H4 (cell line): ENCODE data around the gene RANGAP1. TPM values are rescaled to one million over a fixed set of nuclear protein-coding genes. Genes with fewer than 3 reads are reported as not detected.

Source experiments
- DNase-seq: peaks from one replicate; pipeline ENCODE4 v3.0.0-alpha.2; 2015; ENCODE audit warnings: low spot score
- total RNA-seq: library from RNA; depleted of rRNA; stranded (reverse); fragments of >200 nt; shearing (Covaris generic); gene quantifications from 2 replicates; pipeline ENCODE4 v1.2.3, GENCODE V29; 2014; rRNA removed

RANGAP1 gene
- total RNA-seq, 1 experiment from 2014 or later = 44.6 TPM

GRCh38 chr22:41197038-41197972 lies 88.7 kb downstream of the RANGAP1 start:
- DNase-seq = peak; percentile 42

Other genes with a start within 250 kb of the RANGAP1 start
- 27.1 and 30.7 TPM in 2 replicates for gene EP300, start 193.6 kb downstream of the RANGAP1 start, total RNA-seq
- gene L3MBTL2, start 80.9 kb downstream of the RANGAP1 start, total RNA-seq = 16.4 and 20.7 TPM in 2 replicates
- gene CHADL, start 45.3 kb downstream of the RANGAP1 start, total RNA-seq = not detected in 2 replicates
- gene ZC3H7B, start 15.3 kb upstream of the RANGAP1 start, total RNA-seq = 17.8 and 17.9 TPM in 2 replicates
- gene TEF, start 95.8 kb upstream of the RANGAP1 start, total RNA-seq = 8.6 and 11.0 TPM in 2 replicates
- gene TOB2, start 160.6 kb upstream of the RANGAP1 start, total RNA-seq = 8.6 and 10.4 TPM in 2 replicates
- gene PHF5A, start 182.5 kb upstream of the RANGAP1 start, total RNA-seq = 80.0 and 123 TPM in 2 replicates
- gene ACO2, start 182.9 kb upstream of the RANGAP1 start, total RNA-seq = 53.2 and 57.4 TPM in 2 replicates